G401.6 (cell line): ENCODE data around the gene RNASE11.
"Not testable (repeated sequence)": the region's sequence is repeated elsewhere in the genome, so short reads cannot be mapped to it uniquely, and the experiment has no call there.

Source experiments
- FAIRE-seq: peaks from 2 replicates; lab custom pipeline; 2012; peaks lifted over from hg19 to GRCh38; lab: Jason Lieb, UNC

The RNASE11 gene

DNA sequence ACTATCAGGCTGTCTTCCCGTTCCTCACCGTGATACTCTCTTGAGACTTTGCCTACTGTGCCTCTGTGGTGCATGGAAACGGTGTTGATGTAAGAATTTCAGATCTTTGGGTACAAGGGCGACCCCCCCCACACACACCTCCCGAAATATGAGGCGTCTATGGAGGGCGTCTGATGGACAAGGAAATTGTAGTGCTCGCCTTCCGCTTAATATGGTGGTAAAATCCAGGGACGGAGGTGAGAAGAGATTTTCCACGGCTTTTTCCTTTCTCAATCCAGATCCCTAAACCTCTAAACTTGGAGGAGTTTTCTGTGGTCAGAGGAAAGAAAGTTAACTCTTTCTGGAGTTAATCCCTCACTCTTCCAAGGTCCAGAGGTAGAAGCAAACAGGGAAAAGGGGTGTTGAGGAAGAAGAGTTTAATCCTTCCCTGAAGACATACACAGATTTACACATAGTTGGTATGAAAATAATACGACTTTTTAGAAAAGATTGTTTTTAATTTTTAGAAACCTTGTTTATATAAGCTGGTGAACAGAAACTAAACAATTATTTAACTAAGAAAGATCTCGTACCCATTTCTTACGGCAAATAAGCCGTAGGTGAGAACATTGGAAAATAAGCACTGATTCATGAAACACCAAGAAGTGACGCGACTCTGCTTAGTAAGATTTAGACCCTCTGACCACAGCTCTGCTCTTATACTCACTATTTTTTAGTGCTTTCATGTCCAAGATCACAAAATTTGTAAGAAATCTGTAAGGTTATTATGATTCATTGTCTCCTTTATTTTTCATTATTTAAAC lies 26.4 kb upstream of the RNASE11 start:
- FAIRE-seq, result peak; percentile 6

DNA sequence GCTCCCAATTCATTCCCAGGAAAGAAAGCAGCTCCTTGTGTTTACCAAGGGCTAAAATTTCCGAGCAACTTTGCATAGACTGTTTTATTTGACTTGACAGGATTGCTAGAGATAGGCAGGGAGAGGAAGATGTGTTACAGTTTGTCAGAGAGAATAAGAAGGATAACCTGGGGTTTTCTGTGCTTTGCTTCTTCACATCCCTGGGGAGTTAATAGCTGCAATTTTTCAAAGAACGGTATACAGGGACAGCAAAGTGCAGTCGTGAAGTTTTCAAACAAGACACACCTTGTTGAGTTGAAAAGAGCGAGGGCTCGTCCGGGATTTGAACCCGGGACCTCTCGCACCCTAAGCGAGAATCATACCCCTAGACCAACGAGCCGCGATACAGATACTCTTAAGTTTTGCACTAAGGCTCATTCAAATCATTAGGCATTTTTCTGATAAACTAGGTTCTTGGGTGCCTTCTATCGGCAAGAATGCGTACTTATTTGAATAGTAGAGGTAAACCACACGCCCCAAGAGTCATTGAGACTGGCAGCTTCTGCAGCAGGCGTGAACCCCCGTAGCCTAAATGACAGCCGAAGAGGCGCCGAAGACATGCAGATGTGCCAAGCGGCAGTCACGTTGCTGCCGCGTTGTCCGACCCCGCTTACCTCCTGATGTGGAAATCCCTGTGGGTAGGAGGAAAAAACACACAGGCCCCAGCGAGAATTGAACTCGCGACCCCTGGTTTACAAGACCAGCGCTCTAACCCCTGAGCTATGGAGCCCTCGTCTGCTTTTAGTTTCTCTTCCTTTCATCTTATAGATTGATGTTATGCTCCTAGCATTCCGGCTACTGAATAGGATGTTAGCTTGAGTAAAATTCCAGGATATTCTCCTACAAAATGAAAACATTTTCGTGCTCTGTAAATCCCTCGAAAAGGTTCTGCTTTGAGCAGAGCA lies 25.6 kb upstream of the RNASE11 start:
- peak; percentile 98 for FAIRE-seq

DNA sequence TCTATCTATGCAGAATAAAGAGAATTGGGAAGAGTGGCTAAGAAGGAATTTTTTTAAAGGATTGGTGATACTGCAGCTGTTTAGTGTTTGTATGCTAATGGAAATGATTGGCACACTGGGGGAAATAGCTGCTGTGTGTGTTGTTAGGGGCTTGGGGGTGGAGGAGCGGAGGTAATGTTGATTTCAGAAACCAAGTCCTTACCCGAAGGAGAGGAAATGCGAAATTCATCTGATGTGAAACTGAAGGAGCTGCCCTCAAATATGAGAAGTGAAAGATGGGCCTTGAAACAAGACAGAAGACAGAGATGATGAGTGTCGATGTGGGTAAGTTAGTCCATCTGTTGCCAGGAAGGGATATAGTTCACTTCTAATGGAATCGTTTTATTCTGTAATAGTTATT lies 24.6 kb upstream of the RNASE11 start:
- FAIRE-seq, result no peak

DNA sequence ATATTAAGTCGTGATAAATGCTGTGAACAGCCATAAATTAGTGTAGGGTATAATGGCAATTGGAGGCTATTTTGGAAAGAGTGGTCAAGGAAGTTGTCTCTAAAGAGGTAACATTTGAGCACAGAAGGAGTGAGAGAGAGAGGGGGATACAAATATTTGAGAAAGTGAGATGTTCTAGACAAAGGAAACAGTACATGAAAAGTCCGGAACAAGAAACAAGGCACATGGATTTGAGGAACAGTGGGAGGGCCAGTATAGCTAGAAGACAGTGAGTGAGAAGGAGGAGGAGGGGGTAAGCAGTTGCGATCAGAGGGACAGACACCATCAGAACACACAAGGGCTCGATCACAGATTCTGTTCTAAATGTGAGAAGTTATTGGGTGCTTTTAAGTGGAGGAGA lies 23.5 kb upstream of the RNASE11 start:
- FAIRE-seq, result no peak

DNA sequence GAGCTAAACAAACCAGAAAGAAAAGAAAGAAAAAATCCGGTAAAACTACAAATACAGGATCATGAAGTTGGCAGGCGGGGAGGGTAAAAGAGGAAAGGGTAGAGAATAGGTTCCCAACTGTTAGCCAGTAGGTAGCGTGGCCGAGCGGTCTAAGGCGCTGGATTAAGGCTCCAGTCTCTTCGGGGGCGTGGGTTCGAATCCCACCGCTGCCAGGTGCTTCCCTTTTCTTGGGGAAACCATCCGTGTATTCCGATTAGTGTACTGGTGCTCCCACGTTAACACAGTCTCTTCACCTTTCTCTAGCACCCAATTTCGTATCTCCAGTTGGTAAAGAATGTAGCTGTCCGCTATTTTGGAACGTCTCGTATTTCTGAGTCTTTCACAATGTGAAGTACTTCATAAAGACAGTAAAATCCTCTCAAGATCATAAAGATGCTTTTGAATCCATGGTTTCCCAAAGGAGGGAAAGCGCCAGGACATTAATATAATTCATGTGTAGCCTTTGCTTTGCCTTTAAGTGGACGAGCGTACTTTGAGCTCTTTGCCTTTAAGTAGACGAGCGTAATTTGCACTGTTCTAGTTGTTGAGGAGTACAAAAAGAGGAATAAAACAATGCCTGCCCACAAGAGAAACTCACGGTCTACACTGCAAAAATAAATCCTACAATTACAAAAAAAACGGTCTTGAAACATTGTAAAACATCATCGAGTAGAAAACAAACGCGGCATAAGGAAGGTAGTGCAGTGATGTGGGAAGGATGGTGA lies 22.4 kb upstream of the RNASE11 start:
- no peak for FAIRE-seq

DNA sequence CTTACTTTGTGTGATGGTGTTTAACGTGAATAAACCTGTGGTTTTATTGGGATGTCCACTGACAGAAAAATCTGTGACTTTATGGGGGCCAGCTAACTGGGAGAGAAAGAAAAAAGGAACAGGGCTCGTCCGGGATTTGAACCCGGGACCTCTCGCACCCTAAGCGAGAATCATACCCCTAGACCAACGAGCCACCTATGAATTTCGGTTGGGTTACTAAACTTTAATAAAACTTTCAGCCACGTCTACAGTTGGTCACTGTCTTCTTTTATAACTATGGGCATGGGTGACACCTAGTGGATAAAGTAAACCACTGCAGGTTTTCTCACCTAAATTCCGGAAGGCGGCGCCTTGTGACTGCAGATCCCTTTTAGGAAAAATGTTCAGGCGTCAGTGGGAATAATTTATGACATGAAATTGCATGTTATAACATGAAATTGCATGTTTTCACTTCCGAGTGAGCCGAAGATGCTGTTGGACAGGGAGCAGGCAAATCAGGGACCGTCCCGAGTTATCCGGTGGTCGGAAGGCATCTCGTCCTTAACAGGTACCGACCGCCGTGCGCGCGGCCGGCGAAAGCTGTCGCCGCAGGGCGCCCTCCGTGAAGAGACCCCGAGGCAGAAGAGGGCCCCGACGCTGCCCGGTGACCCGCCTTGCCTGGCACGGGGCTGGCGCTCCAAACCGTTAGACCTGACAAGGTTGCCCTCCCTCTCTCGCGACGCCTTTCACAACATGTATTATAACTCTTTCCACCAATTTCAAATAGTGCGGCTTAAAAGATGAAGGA lies 21.6 kb upstream of the RNASE11 start:
- peak; percentile 70 for FAIRE-seq

DNA sequence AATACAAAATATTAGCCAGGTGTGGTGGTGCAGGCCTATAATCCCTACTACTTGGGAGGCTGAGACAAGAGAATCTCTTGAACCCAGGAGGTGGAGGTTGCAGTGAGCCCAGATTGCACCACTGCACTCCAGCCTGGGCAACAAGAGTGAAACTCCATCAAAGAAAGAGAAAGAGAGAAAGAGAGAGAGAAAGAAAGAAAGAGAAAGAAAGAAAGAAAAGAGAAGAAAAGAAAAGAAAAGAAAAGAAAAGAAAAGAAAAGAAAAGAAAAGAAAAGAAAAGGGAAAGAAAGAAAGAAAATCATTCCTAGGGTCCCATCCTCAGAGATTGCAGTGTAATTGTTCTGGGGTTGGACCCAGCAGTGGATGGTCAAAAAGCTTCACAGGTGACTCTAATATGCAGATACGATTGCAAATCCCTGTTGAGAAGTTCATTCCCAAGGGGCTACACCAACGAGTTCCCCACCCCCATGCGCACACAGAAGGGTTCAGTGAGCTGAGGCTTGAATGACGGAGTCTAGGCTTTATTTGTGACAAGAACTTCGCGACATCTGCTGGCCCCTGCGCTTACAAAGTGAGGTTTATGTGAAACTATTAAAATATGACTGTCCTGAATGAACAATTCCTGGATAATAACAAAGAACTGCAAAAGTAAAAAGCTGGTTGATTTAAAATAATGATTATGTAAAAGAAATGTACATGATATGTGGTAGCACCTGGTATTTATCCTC lies 20.7 kb upstream of the RNASE11 start:
- no peak for FAIRE-seq

DNA sequence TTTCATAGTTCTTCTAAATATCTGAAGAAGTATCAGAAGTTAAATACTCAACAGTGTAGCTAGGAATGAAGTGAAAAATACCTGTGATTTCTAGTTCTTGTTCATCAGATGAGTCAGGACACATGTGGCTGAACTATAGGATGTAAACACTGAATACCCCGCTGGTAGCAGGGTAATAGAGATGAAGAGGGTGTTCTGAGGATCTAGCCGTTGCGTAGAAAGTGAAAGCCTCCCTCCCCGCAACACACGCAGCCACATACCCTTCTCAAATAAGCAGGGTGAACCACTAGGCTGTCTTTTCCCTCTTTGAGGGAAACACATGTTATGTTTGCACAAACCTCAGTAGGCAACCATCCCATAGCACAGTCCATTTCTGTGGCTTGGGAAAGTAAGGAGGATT lies 19.8 kb upstream of the RNASE11 start:
- no peak for FAIRE-seq

DNA sequence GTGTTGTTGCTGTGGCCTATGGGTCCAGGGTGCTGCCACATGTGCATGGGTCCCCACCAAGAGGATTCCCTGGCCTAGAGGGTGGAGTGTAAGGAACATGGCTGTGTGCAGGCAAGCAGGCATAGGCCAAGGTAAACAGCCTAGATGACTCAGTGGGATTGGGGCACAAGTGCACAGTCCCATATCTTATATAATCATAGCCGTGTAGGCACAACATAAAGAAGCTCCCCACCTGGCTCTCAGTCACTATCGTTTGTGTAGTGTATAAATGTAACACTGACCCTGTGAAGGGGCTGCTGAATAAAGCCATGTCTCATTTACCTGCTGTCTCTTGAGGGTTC lies 19.1 kb upstream of the RNASE11 start:
- FAIRE-seq, result no peak

DNA sequence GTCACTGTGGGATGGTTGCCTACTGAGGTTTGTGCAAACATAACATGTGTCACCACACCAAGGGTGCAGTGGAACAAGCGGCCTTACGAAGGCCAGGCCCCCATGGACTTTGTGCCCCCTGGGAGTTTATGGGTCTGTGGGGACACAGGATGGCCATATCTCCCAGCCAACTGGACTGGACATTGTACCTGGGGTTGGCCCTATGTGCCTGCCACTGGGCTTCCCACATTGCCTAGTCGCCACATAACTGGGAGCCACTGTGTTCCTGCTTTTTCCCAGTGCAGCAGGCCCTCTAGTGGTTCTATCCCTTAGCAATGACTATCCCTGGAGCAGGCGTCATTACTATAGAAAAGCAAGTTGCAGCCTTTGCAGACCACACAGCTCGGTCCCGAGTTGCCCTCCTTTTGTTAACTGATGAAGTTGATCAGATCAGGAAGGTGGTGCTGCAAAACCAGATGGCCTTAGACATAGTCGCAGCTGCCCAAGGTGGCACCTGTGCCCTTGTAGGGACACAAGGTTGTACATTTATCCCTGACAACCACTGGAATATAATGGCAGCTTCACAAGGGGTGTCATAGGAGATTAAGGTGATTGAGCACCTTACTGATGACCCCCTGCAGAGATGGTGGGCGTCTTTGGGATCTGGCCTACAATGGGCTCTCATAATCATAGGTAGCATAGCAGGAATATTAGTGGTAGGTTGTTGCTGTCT lies 18.5 kb upstream of the RNASE11 start:
- no peak for FAIRE-seq

DNA sequence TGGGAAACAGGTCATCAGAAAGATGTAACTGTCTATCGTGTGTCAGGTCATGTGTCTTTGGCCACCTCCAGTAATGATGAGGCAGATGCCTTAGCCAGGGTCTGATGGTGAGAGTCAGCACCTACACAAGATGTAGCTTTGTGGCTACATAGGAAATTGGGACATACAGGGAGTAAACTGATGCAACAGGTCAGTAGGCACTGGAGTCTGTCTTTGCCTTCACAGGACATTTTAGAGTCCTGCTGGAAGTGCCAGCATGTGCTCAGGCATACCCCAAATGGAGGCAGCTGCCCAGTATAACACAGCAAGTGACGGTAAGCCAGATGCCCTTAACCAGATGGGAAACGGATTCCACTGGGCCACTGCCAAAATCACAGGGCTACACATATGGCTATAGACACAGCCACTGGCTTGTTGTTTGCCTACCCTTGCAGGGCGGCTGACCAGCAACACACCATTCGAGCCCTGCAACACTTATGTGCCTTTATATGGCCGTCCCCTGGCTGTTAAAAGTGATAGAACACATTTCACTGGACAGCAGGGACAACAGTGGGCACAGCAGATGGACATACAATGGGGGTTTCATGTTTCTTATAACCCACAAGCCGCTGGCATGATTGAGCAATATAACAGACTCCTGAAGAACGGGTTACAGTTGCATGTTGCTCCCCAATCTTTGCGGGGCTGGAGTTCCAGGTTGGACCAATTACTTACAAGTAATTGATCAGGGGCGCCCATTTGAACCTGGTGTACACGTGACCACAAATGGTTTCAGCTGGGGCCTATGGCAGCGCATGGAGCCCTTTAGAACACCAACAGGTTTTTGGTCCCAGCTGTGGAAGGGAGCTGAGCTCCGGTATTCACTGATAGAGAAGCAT lies 16.3 kb upstream of the RNASE11 start:
- FAIRE-seq, result no peak

DNA sequence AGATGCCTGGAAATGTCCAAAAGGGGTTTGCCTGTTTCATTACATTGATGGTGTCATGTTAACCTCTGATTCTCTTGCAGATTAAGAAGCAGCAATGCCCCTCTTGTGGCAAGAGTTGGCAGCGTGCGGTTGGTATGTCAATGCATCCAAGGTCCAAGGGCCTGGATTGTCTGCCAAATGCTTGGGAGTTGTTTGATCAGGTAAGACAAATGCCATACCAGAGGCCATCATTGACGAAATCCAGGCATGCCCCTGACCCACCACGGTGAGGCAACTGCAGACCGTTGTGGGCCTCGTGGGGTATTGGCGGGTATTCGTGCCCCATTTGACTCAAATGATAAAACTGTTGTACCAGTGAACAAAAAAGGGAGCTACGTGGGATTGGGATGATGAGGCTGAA lies 14.8 kb upstream of the RNASE11 start:
- no peak for FAIRE-seq

DNA sequence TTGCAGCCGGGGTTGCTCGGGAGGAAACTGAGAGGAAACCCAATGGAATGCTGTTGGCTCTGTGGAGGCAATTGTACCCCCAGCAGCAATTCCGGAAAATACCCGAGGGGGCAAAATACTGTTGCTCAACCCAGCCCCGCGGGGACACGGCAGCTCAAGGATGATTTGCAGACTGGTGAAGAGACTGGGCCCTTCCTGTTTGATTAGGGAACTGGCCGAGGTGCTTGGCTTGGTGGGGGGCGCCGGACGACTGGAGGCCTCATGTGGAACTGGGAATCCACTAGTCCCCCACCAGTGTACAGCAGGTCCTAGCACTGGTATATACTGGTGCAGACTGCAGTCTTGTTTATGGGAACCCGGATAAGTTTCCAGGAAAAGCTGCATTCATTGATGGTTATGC lies 13.7 kb upstream of the RNASE11 start:
- no peak for FAIRE-seq

DNA sequence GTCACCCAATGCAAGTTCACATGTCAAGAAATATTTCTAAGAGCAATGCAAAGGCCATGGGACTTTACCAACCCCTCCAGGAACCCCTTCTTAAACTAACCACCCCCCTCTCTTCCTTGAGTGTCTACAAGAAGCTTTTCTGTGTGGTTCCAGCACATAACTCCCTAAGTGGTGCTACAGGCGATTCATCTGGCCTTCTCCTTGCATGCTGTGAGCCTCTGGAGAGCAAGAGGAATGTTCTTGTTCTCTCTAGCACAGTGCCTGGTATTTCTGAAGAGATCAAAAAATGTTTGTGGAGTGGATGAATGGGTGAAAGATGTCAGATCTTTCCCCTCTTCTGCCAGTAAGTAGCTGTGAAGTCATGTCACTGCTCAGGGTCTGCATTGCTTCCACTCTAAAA lies 9.3 kb upstream of the RNASE11 start:
- no peak for FAIRE-seq

DNA sequence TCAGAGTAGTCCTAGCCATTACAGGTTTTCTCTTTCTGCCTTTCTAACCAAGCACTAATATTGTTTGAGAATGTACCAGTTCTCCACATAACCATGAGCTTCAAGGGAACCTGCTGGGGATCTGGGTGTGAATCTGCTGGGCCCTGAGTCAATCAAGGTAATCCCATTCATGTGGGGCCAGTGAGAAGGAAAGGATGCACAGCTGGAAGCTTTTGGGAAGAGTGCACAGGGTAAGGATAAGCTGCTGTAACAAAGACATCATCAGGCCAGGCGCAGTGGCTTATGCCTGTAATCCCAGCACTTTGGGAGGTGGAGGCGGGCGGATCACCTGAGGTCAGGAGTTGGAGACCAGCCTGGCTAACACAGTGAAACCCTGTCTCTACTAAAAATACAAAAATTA lies 7.9 kb upstream of the RNASE11 start:
- not testable (repeated sequence) for FAIRE-seq

DNA sequence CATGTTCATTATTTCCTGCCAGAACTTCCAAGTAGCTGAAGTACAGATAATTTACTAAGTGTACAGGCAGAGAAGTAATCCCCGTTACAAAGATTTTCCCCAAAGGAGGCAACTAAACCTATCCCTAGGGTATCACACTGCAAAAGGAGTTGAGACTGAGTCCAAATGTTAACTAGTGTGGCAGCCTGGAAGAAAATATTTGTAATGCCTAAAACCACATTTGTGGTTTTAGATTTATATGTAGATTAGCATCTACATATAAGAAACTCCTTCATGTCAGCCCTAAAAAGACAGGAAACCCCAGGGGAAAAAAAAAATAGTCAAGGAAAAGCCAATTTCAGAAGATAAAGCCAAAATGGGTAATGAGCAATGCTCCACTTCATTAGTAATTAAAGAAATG lies 4.8 kb upstream of the RNASE11 start:
- FAIRE-seq, result no peak

DNA sequence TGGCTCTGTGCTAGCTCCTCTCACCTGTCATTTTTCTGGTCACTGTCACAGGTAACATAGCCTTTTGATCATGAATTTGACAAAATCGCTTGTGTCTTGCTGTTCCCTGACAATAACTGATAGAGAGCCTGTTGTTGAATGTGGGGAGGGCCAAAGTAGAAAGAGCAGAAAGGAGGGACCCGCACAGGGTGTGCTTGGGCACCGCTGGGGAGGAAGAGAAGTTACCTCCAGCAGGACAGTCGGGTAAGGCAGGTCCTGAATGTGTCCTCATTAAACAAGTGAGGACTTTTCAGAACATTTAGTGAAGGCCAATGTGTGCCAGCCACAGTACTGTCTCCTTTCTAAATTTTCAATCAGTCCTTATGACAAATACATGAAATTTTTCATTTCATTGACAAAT lies 3.4 kb upstream of the RNASE11 start, which contains the start of gene RNASE12:
Gene RNASE12 (minus strand): TSS at position 142 of the 400 bp plus-strand sequence. CDS start 653 bp downstream, outside the sequence.
- FAIRE-seq, result no peak

DNA sequence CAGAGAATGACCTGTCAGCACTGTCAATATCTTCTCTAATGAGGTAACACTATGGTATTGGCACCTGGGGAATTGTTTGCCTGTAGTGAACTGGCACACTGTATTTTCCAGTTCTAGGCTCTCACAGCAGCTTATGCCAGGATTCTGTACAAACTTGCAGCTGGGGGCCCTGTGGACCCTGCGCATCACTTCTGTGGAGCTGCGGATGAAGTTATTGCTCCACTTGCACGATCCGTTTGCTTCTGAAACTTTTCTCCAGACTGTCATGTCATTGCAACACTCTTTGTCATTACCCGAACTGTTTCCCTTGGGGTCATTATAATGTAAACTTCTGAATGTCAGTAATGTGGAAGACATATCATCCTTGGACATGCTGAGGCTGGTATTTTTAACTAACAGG lies 3.9 kb downstream of the RNASE11 start:
- FAIRE-seq, result no peak

DNA sequence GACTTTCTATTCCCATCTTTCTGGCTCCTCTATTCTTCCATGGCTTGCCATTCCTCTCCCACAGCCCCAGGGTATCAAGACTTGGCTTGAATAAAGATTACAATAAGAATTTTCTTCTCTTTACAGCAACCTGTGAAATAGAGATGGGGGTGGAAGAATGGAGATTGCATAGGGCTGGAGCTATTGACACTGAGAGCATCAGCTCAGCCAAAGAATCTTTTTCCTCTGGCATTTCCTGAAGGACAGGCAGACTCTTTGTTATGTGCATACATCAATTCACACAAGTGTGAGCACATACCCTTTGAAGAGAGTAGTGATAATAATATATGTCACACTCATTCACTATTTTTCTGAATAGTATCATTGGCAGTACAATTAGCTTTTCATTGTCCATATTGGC lies 4.7 kb downstream of the RNASE11 start:
- no peak for FAIRE-seq
